ENCODE measurements around the gene ADAM11.

GRCh38 chr17:44760474-44761308, 1.9 kb downstream of the ADAM11 start:
- TF ChIP-seq POLR2A (IDR thresholded peaks at IDR 0.05) = no peak
- TF ChIP-seq CTCF (IDR thresholded peaks at IDR 0.05) = no peak

All from adrenal gland (tissue), 5 donors.